HCT116 (cell line): ENCODE results near the gene PARP9. TPM values are rescaled to one million over a fixed set of nuclear protein-coding genes. Genes with fewer than 3 reads are reported as not detected.

ENCODE experiments used
- ATAC-seq: fragments of 200-7000 bp; cut with Tn5 transposase; 2 replicates; pipeline ENCODE4 v1.9.1; 2020; ENCODE audit warnings: mild to moderate bottlenecking, moderate library complexity
- BruUV-seq: library from RNA; stranded (reverse); fragments of 400-500 nt; replicated peaks from 2 replicates; lab custom pipeline; 2021; lab: Mats Ljungman, UMichigan
- CTCF ChIA-PET: fragments of 300-600 bp; sonication (Branson Sonifier 250); formaldehyde crosslinking; loops from one replicate; lab custom pipeline; 2021; ENCODE audit warnings: antibody characterized with exemption; lab: Charles Lee
- POLR2A ChIA-PET: fragments of 300-600, 350-600 bp; sonication (Branson Sonifier 250); formaldehyde crosslinking; loops from one replicate; lab custom pipeline; 2021; ENCODE audit warnings: antibody characterized with exemption; lab: Charles Lee
- RAD21 ChIA-PET, 2 experiments: fragments of 300-600 bp; sonication (Branson Sonifier 250); formaldehyde crosslinking; loops; one replicate each; lab custom pipeline; 2023; ENCODE audit warnings: low total read pairs in 2 of 2; ENCODE audit not compliant: uncharacterized antibody in 2 of 2, unreplicated experiment in 2 of 2, low non-redundant PET in 1 of 2; lab: Charles Lee
- DNase-seq: peaks from one replicate; pipeline ENCODE4 v3.0.0-alpha.2; 2010; ENCODE audit warnings: low read depth, low spot score
- H2AFZ ChIP-seq: fragments of 200-600 bp; shearing (Covaris generic), sonication (generic); 2 replicates; pipeline ENCODE4 v1.6.1; 2017; ENCODE audit warnings: low read depth, mixed run types, mixed read lengths, antibody characterized with exemption, low read length; ENCODE audit not compliant: poor library complexity, severe bottlenecking
- H3K27ac ChIP-seq: 2 replicates; pipeline ENCODE4 v1.5.1; 2012; ENCODE audit warnings: low read depth, low read length
- H3K27me3 ChIP-seq: fragments of 200-600 bp; sonication (generic); 2 replicates; pipeline ENCODE4 v1.6.1; 2016; ENCODE audit warnings: mixed run types, low read length, mixed read lengths; ENCODE audit not compliant: insufficient read depth
- H3K36me3 ChIP-seq, 2 experiments: fragments of 200-500 bp in 1 of 2; fragments of 200-600 bp in 1 of 2; sonication (Bioruptor generic) in 1 of 2; sonication (generic) in 1 of 2; 2 replicates each; pipeline versions ENCODE4 v1.5.1 to v1.6.1; 2014 to 2016; ENCODE audit warnings: low read length in 2 of 2, inconsistent platforms in 1 of 2, mixed read lengths in 1 of 2, mixed run types in 1 of 2; ENCODE audit not compliant: insufficient read depth in 2 of 2, control insufficient read depth in 1 of 2
- H3K4me1 ChIP-seq, 2 experiments: fragments of 200-600 bp in 1 of 2; sonication (generic) in 1 of 2; 2 replicates each; pipeline versions ENCODE4 v1.5.1 to v1.6.1; 2012 to 2017; ENCODE audit warnings: low read length in 2 of 2, inconsistent platforms in 1 of 2, mild to moderate bottlenecking in 1 of 2, mixed read lengths in 1 of 2, mixed run types in 1 of 2, moderate library complexity in 1 of 2; ENCODE audit not compliant: insufficient read depth in 2 of 2, control insufficient read depth in 1 of 2
- H3K4me2 ChIP-seq: fragments of 200-600 bp; sonication (generic); 2 replicates; pipeline ENCODE4 v1.6.1; 2017; ENCODE audit warnings: mixed run types, low read length, mixed read lengths
- H3K4me3 ChIP-seq, 2 experiments: fragments of 200-600 bp in 1 of 2; sonication (generic) in 1 of 2; replicated peaks in 1 of 2; 2 replicates each; pipeline ENCODE4 v1.5.1; 2011 to 2016; ENCODE audit warnings: low read length in 2 of 2, control low read depth in 1 of 2, low read depth in 1 of 2, mild to moderate bottlenecking in 1 of 2, mixed read lengths in 1 of 2, mixed run types in 1 of 2
- H3K79me2 ChIP-seq: fragments of 200-600 bp; sonication (generic); 2 replicates; pipeline ENCODE4 v1.6.1; 2017; ENCODE audit warnings: mild to moderate bottlenecking, mixed run types, low read length, moderate library complexity, mixed read lengths; ENCODE audit not compliant: insufficient read depth
- H3K9ac ChIP-seq: fragments of 200-600 bp; sonication (generic); 2 replicates; pipeline ENCODE4 v1.6.1; 2016; ENCODE audit warnings: low read length, mixed read lengths
- H3K9me2 ChIP-seq: fragments of 200-600 bp; sonication (generic), shearing (Covaris generic); 2 replicates; pipeline ENCODE4 v1.6.1; 2017; ENCODE audit warnings: mixed run types, mild to moderate bottlenecking, moderate library complexity; ENCODE audit not compliant: insufficient read depth
- H3K9me3 ChIP-seq, 2 experiments: fragments of 200-500 bp in 1 of 2; fragments of 200-600 bp in 1 of 2; sonication (Bioruptor generic) in 1 of 2; sonication (generic) in 1 of 2; 2 replicates each; pipeline ENCODE4 v1.6.1; 2014 to 2017; ENCODE audit warnings: low read length in 2 of 2, mixed read lengths in 2 of 2, inconsistent platforms in 1 of 2, low read depth in 1 of 2, mild to moderate bottlenecking in 1 of 2, mixed run types in 1 of 2, moderate library complexity in 1 of 2; ENCODE audit not compliant: control insufficient read depth in 1 of 2, insufficient read depth in 1 of 2
- H4K20me1 ChIP-seq: fragments of 200-600 bp; sonication (generic), shearing (Covaris generic); 2 replicates; pipeline ENCODE4 v1.6.1; 2017; ENCODE audit warnings: mixed run types, mild to moderate bottlenecking, moderate library complexity; ENCODE audit not compliant: insufficient read depth
- CBX3 ChIP-seq: IDR thresholded peaks from 2 replicates; pipeline ENCODE4 v1.6.1; 2012; ENCODE audit warnings: low read depth
- CEBPB ChIP-seq: IDR thresholded peaks from 2 replicates; pipeline ENCODE4 v1.6.1; 2012; ENCODE audit warnings: low read depth
- ELF1 ChIP-seq: IDR thresholded peaks from 2 replicates; pipeline ENCODE4 v1.6.1; 2012; ENCODE audit warnings: low read depth, borderline replicate concordance
- EZH2phosphoT487 ChIP-seq: fragments of 200-600 bp; IDR thresholded peaks from 2 replicates; pipeline ENCODE4 v1.6.1; 2018; ENCODE audit warnings: antibody characterized with exemption, borderline replicate concordance
- JUND ChIP-seq: IDR thresholded peaks from 2 replicates; pipeline ENCODE4 v1.6.1; 2012
- RAD21 ChIP-seq: IDR thresholded peaks from 2 replicates; pipeline ENCODE4 v1.6.1; 2012; ENCODE audit warnings: low read depth, mild to moderate bottlenecking
- SIN3A ChIP-seq: IDR thresholded peaks from 2 replicates; pipeline ENCODE4 v1.6.1; 2012; ENCODE audit warnings: low read depth
- SP1 ChIP-seq: IDR thresholded peaks from 2 replicates; pipeline ENCODE4 v1.6.1; 2012; ENCODE audit warnings: low read depth
- SRF ChIP-seq: IDR thresholded peaks from 2 replicates; pipeline ENCODE4 v1.6.1; 2012; ENCODE audit warnings: low read depth
- TCF7L2 ChIP-seq: IDR thresholded peaks from 2 replicates; pipeline ENCODE4 v1.7.0; 2011; ENCODE audit warnings: borderline replicate concordance, inconsistent platforms; ENCODE audit not compliant: insufficient read depth, insufficient read length; ENCODE audit errors: extremely low read depth
- YY1 ChIP-seq: IDR thresholded peaks from 2 replicates; pipeline ENCODE4 v1.6.1; 2011; ENCODE audit warnings: low read length, low read depth, moderate library complexity, mild to moderate bottlenecking; ENCODE audit not compliant: insufficient replicate concordance; ENCODE audit errors: extremely low read depth
- ZFX ChIP-seq: fragments of 450-650 bp; IDR thresholded peaks from 2 replicates; pipeline ENCODE4 v1.6.1; 2017
- ZNF274 ChIP-seq: fragments of 200-500 bp; sonication (Bioruptor generic); IDR thresholded peaks from 2 replicates; pipeline ENCODE4 v1.6.1; 2014; ENCODE audit warnings: mild to moderate bottlenecking, low read depth, low read length, inconsistent platforms
- intact Hi-C: fragments of 100-400 bp; cut with micrococcal nuclease; formaldehyde crosslinking; loops from 2 replicates; pipeline ENCODE4 v1.10.0; 2022
- total RNA-seq: library from RNA; stranded (reverse); gene quantifications from one replicate; pipeline ENCODE4 v1.2.1, GENCODE V29; 2021; ENCODE audit not compliant: unreplicated experiment
- TF ChIP-seq, protein P1 (sequence below): IDR thresholded peaks from 2 replicates; pipeline ENCODE4 v1.6.1; 2011; ENCODE audit warnings: mild to moderate bottlenecking, low read length, moderate library complexity; ENCODE audit not compliant: insufficient replicate concordance; ENCODE audit errors: extremely low read depth
- TF ChIP-seq, protein P2 (sequence below), 3 experiments: fragments of 200-600 bp in 1 of 3; sonication (generic) in 1 of 3; IDR thresholded peaks in 2 of 3; conservative IDR thresholded peaks in 1 of 3; 2 replicates each; pipeline ENCODE4 v1.5.1; 2012 to 2017; ENCODE audit warnings: low read depth in 2 of 3, low read length in 2 of 3, antibody characterized with exemption in 1 of 3, borderline replicate concordance in 1 of 3, control low read depth in 1 of 3, mild to moderate bottlenecking in 1 of 3, mixed read lengths in 1 of 3, mixed run types in 1 of 3, moderate library complexity in 1 of 3; ENCODE audit not compliant: insufficient read depth in 1 of 3
- TF ChIP-seq, protein P3 (sequence below): IDR thresholded peaks from 2 replicates; pipeline ENCODE4 v1.6.1; 2012; ENCODE audit warnings: low read depth

The PARP9 gene
- total RNA-seq, 1 experiment from 2014 or later = 9.5 TPM

DNA sequence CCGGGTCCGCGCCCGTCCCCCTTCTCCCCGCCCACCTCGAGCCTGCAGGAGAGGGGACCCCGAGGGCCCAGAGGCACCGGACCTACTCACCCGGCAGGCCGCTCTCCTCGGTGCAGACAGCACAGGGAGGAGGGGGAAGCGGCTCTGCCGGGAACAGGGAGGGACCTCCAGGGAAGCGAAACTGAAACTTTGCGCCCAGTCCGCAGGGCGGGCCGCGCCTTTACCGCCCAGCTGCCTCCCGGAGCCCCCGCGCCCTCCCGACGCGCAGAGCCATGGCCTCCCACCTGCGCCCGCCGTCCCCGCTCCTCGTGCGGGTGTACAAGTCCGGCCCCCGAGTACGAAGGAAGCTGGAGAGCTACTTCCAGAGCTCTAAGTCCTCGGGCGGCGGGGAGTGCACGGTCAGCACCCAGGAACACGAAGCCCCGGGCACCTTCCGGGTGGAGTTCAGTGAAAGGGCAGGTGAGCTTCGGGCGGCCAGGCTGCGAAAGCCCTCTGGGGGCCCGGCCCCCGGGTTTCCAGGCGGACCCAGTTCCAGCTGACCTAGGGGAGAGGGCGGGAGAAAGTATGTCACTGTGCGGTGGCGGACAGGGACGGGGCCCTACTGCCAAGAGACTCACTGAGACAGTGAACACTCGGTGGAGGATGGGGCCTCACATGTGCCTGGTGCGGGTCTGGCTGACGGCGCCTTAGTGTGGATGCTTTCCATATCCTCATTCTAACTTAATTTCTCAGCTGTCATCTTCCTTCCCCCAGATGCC lies at the start of gene PARP9, which contains the start of gene DTX3L (continued):
- no peak for TF ChIP-seq RAD21
- no peak for TF ChIP-seq ZNF274

DNA sequence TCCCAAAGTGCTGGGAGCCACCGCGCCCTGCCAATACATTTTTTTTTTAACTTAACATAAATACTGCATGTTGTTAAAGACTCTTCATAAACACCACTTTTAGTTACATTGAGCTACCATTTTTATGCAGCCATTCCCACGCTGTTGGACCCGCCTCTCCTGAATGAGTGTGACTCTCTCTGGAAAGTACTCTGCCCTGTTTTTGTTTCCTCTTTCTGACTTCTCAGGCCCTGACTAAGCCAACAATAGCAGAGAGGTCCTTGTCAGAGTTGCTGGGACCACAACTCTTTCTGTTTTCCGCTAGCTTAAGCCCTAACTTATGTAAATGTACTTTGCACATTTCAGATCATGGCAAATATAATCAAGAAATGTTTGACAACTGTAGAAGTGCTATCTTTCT lies 48.6 kb upstream of the PARP9 start:
- H3K4me3 ChIP-seq = no peak overlapping the region
- no peak for ATAC-seq
- peaks cover 3 to 19% of the 10 kb centered on the region in 2 experiments; a peak in 3 of 4 replicates for H3K4me1 ChIP-seq
- ChIA-PET POLR2A (no interaction called here), CTCF (no interaction called here), RAD21 (no interaction called here)
- H3K9ac ChIP-seq = no peak overlapping the region
- BruUV-seq = no TSS peak
- H3K36me3 ChIP-seq = no peaks in the 10 kb centered on the region
- no peaks in the 10 kb centered on the region for H3K9me2 ChIP-seq
- no peak for DNase-seq
- TF ChIP-seq EZH2phosphoT487 = no peak
- TF ChIP-seq, protein P1, sequence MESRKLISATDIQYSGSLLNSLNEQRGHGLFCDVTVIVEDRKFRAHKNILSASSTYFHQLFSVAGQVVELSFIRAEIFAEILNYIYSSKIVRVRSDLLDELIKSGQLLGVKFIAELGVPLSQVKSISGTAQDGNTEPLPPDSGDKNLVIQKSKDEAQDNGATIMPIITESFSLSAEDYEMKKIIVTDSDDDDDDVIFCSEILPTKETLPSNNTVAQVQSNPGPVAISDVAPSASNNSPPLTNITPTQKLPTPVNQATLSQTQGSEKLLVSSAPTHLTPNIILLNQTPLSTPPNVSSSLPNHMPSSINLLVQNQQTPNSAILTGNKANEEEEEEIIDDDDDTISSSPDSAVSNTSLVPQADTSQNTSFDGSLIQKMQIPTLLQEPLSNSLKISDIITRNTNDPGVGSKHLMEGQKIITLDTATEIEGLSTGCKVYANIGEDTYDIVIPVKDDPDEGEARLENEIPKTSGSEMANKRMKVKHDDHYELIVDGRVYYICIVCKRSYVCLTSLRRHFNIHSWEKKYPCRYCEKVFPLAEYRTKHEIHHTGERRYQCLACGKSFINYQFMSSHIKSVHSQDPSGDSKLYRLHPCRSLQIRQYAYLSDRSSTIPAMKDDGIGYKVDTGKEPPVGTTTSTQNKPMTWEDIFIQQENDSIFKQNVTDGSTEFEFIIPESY = no peak
- no peak for TF ChIP-seq SRF
- no peak for TF ChIP-seq CBX3
- no peak for TF ChIP-seq RAD21
- no peak for TF ChIP-seq SP1
- TF ChIP-seq ZFX = no peak
- TF ChIP-seq, protein P2, sequence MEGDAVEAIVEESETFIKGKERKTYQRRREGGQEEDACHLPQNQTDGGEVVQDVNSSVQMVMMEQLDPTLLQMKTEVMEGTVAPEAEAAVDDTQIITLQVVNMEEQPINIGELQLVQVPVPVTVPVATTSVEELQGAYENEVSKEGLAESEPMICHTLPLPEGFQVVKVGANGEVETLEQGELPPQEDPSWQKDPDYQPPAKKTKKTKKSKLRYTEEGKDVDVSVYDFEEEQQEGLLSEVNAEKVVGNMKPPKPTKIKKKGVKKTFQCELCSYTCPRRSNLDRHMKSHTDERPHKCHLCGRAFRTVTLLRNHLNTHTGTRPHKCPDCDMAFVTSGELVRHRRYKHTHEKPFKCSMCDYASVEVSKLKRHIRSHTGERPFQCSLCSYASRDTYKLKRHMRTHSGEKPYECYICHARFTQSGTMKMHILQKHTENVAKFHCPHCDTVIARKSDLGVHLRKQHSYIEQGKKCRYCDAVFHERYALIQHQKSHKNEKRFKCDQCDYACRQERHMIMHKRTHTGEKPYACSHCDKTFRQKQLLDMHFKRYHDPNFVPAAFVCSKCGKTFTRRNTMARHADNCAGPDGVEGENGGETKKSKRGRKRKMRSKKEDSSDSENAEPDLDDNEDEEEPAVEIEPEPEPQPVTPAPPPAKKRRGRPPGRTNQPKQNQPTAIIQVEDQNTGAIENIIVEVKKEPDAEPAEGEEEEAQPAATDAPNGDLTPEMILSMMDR (IDR thresholded peaks at IDR 0.05 in 2 of 3, conservative IDR thresholded peaks at IDR 0.05 in 1 of 3; ENCODE audit: borderline replicate concordance in 1 of 3, insufficient read depth in 1 of 3, low read depth in 2 of 3, low read length in 2 of 3) = no peak
- no peak for TF ChIP-seq TCF7L2
- TF ChIP-seq, protein P3, sequence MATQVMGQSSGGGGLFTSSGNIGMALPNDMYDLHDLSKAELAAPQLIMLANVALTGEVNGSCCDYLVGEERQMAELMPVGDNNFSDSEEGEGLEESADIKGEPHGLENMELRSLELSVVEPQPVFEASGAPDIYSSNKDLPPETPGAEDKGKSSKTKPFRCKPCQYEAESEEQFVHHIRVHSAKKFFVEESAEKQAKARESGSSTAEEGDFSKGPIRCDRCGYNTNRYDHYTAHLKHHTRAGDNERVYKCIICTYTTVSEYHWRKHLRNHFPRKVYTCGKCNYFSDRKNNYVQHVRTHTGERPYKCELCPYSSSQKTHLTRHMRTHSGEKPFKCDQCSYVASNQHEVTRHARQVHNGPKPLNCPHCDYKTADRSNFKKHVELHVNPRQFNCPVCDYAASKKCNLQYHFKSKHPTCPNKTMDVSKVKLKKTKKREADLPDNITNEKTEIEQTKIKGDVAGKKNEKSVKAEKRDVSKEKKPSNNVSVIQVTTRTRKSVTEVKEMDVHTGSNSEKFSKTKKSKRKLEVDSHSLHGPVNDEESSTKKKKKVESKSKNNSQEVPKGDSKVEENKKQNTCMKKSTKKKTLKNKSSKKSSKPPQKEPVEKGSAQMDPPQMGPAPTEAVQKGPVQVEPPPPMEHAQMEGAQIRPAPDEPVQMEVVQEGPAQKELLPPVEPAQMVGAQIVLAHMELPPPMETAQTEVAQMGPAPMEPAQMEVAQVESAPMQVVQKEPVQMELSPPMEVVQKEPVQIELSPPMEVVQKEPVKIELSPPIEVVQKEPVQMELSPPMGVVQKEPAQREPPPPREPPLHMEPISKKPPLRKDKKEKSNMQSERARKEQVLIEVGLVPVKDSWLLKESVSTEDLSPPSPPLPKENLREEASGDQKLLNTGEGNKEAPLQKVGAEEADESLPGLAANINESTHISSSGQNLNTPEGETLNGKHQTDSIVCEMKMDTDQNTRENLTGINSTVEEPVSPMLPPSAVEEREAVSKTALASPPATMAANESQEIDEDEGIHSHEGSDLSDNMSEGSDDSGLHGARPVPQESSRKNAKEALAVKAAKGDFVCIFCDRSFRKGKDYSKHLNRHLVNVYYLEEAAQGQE = no peak
- TF ChIP-seq CEBPB = no peak
- no peak for TF ChIP-seq ELF1
- TF ChIP-seq JUND = no peak
- no peak for TF ChIP-seq SIN3A
- TF ChIP-seq ZNF274 = no peak
- TF ChIP-seq YY1 = no peak
- no peak overlapping the region for H3K27ac ChIP-seq
- H3K4me2 ChIP-seq = no peak overlapping the region
- H3K9me3 ChIP-seq = no peaks in the 10 kb centered on the region
- intact Hi-C loops = no loop called here
- no peak overlapping the region for H2AFZ ChIP-seq
- H3K79me2 ChIP-seq = no peaks in the 10 kb centered on the region
- H4K20me1 ChIP-seq = no peaks in the 10 kb centered on the region
- H3K27me3 ChIP-seq = no peaks in the 10 kb centered on the region
